TTC549 (cell line): ENCODE measurements around the gene IFFO2.

Experiments used
- FAIRE-seq: peaks from 2 replicates; lab custom pipeline; 2012; peaks lifted over from hg19 to GRCh38; lab: Jason Lieb, UNC

IFFO2 gene

DNA sequence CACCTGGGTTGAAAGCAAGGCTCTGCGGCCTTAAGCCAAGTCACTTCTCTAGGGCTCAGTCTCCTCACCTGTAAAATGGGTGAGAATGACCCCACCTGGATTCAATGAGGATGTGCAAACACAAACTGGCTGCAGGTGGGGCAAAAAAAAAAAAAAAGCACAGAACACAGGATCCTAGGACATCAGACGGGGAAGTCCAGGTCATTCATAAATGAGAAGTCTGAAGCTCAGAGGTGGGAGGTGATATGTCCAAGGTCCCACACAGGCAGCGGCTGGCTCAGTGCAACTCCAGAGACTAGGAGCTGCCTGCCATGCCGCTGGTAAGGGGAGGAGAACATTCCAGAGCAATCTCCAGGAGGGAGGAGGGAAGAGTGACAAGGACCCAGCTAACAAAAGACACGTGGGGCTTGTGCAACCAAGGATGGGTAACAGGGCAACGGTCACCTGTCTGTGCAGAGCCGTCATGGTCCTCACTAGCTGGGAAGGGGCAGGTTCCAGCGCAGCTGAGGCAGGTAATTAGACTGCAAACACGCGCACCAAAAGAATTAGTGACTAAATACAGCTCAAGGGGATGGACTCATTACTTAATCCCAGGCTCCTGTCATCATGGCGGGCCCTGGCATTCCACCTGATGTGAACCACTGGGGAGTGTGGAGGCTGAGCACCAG is 19.5 kb downstream of the IFFO2 start:
- no peak for FAIRE-seq

DNA sequence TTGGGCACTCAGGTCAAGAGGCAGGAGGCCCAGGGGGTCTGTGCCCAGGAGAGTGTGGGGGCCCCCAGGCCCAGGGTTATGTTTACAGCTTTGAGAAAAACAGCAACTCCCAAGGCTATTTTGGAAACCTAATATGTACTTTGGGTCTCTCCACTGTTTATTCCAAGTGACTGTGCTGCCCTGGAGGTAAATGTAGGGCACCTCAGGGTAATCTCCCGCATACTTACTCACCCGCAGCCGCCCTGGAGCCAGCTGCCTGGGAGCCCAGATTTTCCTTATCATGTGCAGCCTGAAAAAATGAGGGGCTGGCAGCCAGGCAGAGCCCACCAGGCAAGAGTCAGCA is 20.0 kb downstream of the IFFO2 start:
- FAIRE-seq: no peak

DNA sequence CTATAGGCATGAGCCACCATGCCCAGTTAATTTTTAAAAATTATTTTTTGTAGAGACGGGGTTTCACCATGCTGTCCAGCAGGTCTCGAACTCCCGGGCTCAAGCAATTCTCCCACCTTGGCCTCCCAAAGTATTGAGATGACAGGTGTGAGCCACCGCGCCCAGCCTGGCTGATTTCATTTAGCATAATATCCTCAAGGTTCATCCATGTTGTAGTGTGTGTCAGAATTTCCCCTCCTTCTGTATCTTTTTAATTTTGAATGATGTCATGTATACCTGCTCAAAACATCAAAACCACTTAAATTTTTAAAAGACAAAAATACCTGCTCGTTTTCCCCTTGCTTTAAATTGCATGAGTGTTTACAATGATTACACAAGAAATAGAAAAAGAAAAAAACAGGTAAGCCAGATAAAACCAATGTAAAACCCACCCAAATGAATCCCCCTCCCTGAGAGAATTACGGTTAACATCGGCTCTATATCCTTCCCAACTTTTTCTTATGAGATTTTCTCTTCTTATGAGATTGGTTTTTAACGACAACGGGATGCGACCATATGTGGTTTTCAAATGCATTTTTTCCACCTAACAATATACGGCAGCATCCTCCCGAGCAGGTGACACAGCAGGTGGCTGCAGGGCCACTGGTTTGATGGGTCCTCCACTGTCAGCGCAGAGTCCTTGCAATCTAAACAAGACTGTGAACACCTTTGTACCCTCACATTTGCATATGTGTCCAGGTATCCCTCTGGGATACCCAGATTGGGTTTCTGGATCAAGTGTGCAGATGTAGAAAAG is 22.1 kb downstream of the IFFO2 start:
- no peak for FAIRE-seq

DNA sequence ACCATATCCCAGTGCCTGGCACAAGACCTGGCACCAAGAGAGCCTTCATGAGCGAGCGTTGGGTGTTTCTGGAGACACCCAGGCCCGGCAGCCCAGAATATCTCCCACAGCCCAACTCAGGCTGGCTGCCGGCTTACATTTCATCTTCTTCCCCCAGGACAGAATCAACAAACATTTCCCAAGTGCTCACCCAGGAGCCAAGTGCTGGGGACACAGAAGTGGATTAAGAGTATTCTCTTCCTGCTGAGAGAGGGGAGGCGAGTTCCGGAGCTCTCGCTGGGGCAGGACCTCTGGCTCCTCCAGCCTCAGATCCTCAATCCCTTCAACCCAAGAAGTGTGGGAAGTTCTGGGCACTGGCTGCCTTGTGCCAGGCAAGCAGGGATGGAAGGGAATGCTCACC is 23.6 kb downstream of the IFFO2 start:
- FAIRE-seq: no peak

DNA sequence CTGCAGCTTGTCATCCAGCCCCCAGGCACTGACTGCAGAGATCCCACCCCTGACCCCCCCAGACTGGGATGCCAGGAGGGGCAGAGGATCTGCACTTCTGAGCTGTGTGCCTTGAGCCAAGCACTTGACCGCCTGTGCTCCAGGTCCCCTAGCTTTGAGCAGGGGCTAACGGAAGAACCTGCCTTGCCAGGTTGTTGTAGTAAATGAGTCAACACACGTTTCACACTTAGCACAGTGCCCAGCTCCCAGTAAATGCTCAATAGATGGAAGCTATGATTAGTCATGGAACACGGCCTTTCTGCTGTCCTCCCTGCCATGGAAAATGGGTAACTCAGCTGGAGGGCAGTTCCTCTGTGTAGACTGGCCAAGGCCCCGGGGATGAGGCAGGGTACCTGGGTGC is 24.1 kb downstream of the IFFO2 start:
- FAIRE-seq: no peak

DNA sequence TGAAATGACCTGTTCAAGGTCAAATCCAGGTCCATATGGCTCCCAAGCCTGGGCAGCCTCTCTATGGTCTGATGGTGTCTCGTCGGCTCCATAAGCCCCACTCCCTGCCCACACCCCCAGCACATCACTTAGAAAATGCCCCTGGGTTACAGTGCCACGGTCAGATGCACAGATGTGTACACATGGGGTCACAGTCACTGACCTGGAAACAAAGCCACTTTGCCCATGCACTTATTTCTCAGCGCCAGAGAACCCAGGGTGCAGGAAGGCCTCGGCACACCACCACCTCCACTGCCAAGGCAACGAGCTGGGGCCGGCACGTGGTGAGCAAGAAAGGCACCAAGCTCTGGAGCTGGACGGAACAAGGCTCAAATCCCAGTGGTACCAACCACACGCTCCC is 24.7 kb downstream of the IFFO2 start:
- no peak for FAIRE-seq

DNA sequence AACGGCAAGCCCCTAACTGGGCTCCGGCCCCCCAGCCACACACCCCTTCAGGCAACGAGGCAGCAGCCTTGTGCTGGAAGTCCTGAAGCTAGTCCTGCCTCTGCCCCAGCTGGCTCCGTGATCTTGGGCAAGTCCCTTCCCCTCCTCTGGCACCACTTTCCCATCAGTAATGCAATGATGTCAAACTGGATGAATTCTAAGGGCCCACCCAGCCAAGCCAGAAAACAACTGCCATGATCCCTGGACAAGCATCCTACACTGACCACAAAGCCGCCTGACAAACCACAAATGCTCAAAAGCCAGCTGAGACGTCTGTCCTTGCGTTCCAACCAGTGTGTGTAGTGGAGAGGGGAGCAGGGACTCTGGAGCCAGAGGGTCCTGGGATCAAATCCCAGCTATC is 26.8 kb downstream of the IFFO2 start:
- no peak for FAIRE-seq

DNA sequence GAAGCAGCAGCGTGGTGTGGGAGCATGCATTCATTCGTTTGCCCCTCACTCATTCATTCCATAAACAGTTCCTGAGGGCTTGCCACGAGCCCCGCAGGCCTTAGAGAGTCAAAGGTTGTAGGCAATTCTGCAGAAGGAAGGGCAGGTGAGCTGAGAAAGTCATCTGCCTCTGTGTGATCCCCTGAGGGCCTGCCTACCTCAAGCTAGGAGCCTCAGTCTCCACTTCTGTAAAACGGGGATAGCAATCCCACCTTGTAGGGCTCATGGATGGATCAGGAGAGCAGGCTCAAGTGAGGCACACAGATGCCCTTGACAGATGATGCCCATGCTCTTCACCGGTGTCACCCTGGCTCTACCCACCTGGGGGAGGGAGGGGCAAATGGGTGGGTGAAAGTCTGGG is 27.5 kb downstream of the IFFO2 start:
- FAIRE-seq: no peak

DNA sequence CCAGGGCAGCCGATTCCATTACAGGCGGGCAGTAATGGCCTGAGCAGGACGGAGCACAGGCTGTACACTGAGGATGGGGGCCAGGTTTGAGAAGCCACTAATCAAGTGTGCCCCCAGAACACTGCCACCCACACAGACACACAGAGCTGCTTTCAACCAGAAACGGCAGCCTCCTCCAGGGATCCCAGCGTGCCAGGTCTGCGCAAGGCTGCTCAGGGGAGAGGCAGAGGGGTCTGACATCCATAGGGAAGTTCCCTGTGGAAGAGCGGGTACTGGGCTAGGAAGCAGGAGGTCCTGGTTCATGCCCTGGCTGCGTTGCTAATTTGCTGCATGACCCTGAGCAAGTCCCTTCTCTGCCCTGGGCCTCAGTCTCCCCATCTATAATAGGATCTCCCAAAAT is 28.1 kb downstream of the IFFO2 start:
- FAIRE-seq: no peak

DNA sequence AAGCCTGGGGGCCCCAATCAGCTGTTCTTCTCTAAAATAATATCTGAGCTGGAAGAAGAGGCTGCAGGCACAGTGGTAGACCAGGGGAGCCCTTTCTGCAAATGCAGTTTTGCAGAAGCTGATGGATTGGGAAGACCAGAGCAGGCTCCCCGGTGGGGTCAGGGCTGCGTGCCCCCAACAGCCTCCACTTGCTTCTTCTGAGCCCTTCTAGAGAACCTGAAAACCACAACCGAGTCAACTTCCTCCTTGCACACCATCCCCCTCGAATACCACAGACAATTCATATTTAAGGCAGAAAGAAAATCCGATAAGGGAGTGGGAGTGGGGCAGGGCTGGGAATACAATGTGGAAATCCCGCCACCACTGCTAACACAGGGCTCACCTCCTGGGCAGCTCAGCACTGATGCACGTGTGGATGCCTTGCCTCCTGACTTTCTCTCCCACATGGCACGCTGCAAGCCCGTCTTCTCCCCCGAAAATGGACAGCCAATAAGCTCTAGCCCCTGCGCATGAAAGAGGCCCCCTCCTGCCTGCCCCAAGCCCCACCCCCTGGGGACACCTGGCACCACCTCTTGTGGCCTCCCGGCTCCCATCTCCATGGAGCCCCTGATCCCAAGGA is 28.7 kb downstream of the IFFO2 start:
- no peak for FAIRE-seq

DNA sequence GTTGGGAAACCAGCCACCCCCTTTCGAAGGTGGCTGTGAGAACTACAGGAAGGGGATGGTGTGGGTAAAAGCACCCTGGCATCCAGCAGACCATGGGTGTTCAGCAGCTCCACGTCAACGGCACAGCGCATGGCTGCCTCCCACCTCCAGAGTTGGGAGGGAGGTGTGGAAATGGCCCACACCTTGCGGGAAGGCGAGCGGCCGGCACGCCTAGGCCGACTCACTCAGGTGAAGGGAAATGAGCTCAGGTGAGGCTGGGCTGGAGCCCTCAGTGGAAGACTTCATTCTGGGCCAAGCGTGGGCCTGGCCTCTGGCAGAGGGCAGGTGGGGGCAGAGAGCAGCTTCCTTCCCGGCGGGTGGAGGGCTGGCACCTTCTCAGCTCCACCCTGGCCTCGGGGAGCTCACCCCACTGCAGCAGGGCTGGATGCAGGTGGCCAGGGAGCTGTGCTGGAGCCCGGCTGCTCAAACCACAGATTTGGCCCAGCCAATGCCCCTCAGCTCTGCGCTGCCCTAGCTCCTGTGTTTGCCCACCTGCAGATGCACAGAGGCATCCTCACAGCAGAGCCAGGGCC is 29.3 kb downstream of the IFFO2 start:
- no peak for FAIRE-seq

DNA sequence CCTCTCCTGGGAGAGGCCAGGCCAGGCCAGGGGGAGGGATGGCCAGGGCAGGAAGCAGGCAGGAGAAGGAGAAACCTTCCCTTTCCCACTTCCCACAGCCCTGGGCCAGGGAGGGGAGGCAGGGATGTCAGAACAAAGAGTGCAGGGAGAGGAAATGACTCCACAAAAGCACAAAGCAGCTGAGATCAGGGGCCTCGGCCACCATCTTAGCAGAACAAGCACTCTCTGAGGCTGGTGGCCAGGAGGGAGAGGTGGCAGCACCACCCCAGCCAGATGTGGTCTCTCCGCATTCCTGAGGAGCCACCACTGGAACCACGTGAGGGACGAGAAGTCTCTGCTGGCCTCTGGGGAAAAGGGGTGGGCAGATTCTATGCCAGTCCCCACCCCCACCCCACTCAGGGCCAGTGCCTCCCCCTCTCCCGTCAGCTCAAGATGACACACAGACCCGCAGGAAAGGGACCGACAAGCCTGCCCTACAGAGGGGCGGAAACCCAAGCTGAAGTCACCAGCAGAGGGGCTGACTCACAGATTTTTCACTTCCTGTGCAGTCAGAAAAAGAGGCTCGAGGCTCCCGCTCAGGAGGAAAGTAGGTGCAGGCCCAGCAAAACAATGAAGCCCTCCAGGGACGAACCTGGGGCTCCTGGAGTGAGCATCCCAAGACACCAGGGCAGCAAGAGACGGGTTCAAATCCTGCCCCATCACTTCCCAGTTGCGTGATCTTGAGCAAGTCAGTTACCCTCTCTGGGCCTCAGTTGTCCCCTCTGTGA is 30.0 kb downstream of the IFFO2 start:
- no peak for FAIRE-seq

DNA sequence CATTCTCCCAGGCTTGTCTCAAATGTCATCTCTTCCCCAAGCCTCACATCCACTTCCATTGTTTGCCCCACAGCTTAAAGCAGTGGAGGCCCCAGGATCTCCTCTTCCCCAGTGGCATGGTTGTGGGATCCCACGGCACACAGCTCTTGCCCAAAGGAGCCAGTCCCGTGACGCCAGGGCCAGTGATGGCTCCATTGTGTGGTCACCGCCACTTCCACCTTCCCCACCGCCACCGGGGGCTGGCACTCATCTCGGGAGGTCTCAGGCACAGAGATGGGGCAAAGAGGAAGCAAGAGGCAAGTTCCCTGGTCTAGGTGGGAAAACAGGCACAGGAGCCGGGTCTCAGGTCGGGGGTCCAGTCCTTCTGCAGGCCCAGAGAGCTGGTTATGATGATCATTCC is 31.2 kb downstream of the IFFO2 start:
- FAIRE-seq: no peak

DNA sequence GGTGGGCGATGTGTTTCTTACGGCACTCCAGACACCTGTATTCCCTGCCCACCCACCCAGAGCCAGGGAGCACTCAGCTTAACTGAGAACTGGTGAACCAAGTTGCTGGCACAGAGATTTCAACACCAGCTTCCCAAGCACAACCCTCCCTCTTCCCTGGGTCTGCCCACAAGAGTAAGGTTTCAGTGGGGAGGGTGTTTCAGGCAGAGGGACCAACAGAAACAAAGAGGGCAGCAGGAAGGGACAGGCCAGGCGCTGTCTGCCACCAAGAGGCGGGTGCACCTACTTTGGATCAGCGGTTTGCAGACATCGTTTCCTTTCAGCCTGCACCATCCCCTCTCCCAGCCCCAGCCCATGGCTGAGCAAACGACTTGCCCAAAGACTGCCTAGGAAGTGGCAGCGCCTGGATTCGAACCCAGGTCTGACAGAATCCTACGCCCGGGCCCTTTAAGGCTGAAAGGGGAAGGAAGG is 32.2 kb downstream of the IFFO2 start:
- no peak for FAIRE-seq

DNA sequence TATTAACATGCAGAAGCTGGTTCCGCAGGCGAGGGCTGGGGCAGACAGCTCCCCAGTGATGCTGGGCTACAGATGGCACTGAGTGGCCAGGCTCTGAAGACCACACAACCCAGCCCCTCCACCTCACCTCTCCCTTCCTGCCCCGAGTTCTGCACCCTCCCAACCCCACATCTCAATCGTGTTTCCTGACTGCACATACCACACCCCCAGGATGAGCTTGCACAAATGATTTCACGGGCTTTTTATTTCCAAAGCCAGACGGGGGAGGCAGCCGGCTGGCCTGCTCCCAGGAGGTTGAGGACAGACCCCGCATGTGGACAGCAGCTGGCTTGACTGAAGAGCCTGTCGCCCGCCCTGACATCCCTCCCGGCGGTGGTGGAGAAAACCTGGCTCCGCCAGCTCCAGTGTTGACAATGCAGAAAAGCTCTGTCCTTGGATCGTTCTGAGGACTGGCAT is 32.7 kb downstream of the IFFO2 start:
- no peak for FAIRE-seq

DNA sequence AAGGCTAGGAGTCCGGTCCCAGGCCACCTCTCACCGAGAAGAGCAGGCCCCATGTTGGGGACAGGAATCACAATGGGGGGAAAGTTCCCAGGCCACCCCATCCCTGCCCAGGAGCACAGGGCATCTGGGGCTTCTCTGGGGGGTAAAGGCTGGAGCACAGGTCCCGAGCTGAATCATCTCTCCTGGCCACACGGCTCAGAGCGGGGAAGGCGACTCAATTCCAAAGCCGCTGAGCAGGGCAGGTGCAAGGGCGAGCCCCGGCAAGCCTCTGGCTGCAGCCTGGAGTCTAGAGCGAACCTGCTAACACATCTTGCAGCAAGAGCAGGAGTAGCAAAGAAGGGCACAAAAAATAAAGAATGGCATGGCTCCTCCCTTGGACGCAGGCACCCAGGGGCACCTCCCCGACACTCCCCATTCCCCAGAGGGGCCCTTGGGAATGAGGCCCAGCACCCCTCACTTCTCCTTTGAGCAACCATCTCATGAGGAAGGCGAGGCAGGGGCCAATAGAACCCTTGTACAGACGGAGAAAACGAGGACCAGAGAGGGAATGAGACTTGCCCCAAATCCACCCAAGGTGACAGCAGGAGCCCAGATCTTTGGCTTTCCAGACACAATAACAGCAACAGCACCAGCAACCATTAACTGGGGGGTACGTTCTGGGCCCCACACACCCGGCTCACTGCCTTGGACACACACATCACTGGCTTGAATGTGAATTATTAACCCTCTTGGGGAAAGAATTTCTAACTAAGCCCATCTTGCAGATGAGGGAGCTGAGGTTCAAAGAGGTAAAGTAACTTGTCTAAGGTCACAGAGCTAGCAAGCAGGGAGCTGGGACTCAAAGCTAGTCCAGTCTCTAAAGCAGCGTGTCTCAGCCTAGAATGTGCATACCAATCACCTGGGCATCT is 33.4 kb downstream of the IFFO2 start:
- no peak for FAIRE-seq

DNA sequence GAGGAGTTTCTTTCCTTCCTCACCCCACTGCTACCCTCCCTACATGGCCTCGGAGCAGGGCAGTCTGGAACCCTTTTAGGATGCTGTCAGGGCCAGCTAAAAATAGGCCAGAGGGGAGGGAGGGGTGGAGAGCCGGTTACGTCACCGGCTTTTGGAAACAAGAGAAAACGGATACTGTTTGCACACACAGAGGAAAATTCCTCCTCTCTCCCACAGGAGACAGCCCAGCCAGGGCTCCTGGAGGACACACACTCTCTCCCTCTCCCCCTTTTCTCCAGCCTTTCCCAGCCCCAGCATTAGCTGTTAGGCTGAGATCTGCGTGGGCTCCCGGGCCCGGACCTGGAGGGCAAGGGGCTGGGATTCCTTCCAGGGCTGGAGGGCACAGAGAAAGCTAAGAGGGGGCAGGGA is 34.2 kb downstream of the IFFO2 start:
- no peak for FAIRE-seq

DNA sequence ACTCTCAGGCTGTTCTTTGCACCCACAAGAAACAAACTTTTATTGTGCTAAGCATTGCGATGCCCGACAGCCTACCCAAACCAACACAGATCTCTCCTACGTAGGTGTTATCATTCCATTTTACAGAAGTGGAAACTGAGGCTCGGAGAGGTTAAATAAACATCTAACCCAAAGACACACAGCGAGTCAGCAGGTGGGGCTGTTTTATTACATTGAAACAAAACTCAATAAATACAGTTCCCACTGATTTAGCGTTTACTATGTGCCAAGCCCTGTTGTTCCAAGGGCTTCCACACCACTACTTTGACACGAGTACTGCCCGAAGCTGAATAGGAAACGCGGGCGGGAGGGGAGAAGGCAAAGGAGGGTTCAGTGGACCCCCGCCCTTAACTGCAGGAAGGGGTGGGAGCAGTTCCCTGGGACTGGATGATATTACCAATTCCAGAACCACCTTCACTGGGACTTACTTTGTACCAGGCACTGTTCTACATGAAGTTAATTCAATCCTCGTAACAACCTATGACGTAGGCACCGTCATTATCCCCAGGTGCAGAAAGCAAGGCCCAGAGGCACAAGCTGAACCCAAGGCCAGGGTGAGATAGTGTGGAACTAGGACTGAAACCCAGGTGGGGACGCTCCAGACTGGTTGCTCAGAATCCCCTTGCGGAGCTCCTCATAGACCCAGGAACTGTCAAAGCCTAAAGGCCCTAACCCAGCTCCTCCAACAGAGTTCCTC is 34.8 kb downstream of the IFFO2 start:
- FAIRE-seq: no peak

DNA sequence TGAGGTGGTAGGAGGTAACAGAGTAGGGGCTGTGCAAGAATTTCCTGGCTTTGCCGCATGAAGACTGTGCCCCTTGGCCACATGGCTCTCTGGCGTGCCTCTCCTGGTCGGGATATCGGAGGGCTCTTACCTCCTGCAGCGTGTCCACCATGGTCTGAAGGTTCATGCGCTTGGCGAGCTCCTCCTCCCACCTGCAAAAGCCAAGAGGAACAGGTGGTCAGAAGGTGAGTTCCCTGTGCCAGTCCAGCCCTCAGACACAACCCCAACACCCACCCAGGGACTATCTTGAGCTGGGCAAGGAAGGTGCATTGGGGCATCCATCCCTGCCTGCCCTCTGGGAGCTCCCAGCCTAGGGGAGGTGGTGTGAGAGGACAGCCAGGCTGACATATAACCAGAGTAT is 35.5 kb downstream of the IFFO2 start:
- no peak for FAIRE-seq

DNA sequence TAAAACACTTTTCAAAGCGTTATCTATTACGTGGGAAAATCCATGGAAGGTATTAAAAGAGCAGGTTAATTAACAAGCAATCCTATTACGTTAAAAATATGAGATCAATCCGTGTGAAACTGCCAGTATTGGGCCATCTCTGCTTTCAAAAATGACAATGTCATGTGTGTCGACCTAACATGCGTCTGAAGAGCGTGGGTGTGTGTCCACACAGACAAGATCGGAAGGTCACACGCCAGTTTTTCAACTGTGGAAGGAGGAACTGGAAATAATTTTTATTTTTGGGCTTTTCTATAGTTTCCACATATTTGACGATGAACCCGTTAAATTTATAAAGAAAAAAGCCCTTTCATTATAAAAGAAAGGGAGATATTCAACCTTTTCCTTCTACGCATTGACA is 36.5 kb downstream of the IFFO2 start:
- no peak for FAIRE-seq
